HepG2 (cell line): ENCODE data around the gene DPEP1. TPM values are rescaled to one million over a fixed set of nuclear protein-coding genes. Genes with fewer than 3 reads are reported as not detected.

Experiments used
- EZH2 ChIP-seq: conservative IDR thresholded peaks from 2 replicates; pipeline ENCODE4 v1.6.1; 2012; ENCODE audit warnings: mild to moderate bottlenecking, low read depth, low read length, moderate library complexity
- FOXM1 ChIP-seq: sonication (generic); formaldehyde crosslinking; IDR thresholded peaks from 2 replicates; pipeline ENCODE4 v1.5.0; 2020; ENCODE audit warnings: missing genetic modification reagents
- GLI4 ChIP-seq: sonication (generic); formaldehyde crosslinking; IDR thresholded peaks from 2 replicates; pipeline ENCODE4 v1.5.1; 2020; ENCODE audit warnings: missing genetic modification reagents, mild to moderate bottlenecking, moderate library complexity, borderline replicate concordance
- GPBP1L1 ChIP-seq: sonication (generic); formaldehyde crosslinking; IDR thresholded peaks from 2 replicates; pipeline ENCODE4 v1.5.0; 2020; ENCODE audit warnings: mild to moderate bottlenecking, missing genetic modification reagents
- HIVEP1 ChIP-seq: sonication (generic); formaldehyde crosslinking; IDR thresholded peaks from 2 replicates; pipeline ENCODE4 v1.4.0; 2020; ENCODE audit warnings: mild to moderate bottlenecking, missing genetic modification reagents
- HOXA3 ChIP-seq: sonication (generic); formaldehyde crosslinking; IDR thresholded peaks from 2 replicates; pipeline ENCODE4 v1.5.0; 2020; ENCODE audit warnings: missing genetic modification reagents
- KDM2A ChIP-seq: sonication (generic); formaldehyde crosslinking; IDR thresholded peaks from 2 replicates; pipeline ENCODE4 v1.4.0; 2020; ENCODE audit warnings: low read depth, missing genetic modification reagents, borderline replicate concordance
- MAF1 ChIP-seq: sonication (generic); formaldehyde crosslinking; IDR thresholded peaks from 2 replicates; pipeline ENCODE4 v1.5.0; 2020; ENCODE audit warnings: missing genetic modification reagents, borderline replicate concordance
- MEIS2 ChIP-seq: sonication (generic); formaldehyde crosslinking; IDR thresholded peaks from 2 replicates; pipeline ENCODE4 v1.9.0; 2021; ENCODE audit warnings: mild to moderate bottlenecking, missing genetic modification reagents
- MTF2 ChIP-seq: sonication (generic); formaldehyde crosslinking; IDR thresholded peaks from 2 replicates; pipeline ENCODE4 v1.5.0; 2020; ENCODE audit warnings: missing genetic modification reagents, borderline replicate concordance
- RAD51 ChIP-seq: fragments of 450-650 bp; IDR thresholded peaks from 2 replicates; pipeline ENCODE4 v1.6.1; 2016; ENCODE audit warnings: borderline replicate concordance
- REST ChIP-seq, 2 experiments: IDR thresholded peaks; 2 replicates each; pipeline ENCODE4 v1.6.1; 2011 to 2012; ENCODE audit warnings: low read length in 2 of 2, borderline replicate concordance in 1 of 2, low read depth in 1 of 2, mild to moderate bottlenecking in 1 of 2, moderate library complexity in 1 of 2
- SKI ChIP-seq: fragments of 450-650 bp; IDR thresholded peaks from one replicate; pipeline ENCODE4 v1.6.1; 2018; ENCODE audit warnings: mild to moderate bottlenecking; ENCODE audit not compliant: partially characterized antibody
- SNAI1 ChIP-seq: sonication (generic); formaldehyde crosslinking; IDR thresholded peaks from 2 replicates; pipeline ENCODE4 v1.5.0; 2020; ENCODE audit warnings: mild to moderate bottlenecking, missing genetic modification reagents, borderline replicate concordance
- THRA ChIP-seq: sonication (generic); formaldehyde crosslinking; IDR thresholded peaks from 2 replicates; pipeline ENCODE4 v1.4.0; 2020; ENCODE audit warnings: missing genetic modification reagents, borderline replicate concordance
- ZNF256 ChIP-seq: sonication (generic); formaldehyde crosslinking; conservative IDR thresholded peaks from 2 replicates; pipeline ENCODE4 v1.4.0; 2020; ENCODE audit warnings: missing genetic modification reagents
- ZNF333 ChIP-seq: sonication (generic); formaldehyde crosslinking; IDR thresholded peaks from 2 replicates; pipeline ENCODE4 v1.4.0; 2020; ENCODE audit warnings: mild to moderate bottlenecking, missing genetic modification reagents, borderline replicate concordance
- ZNF530 ChIP-seq: sonication (generic); formaldehyde crosslinking; IDR thresholded peaks from 2 replicates; pipeline ENCODE4 v1.5.0; 2020; ENCODE audit warnings: low read depth, mild to moderate bottlenecking, missing genetic modification reagents
- polyA plus RNA-seq, 8 experiments: library from polyadenylated mRNA; depleted of rRNA in 3 of 8; stranded (reverse) in 7 of 8; unstranded in 1 of 8; fragments of >200 nt; fragmentation: Illumina TruSeq in 4 of 8; extraction: Trizol in 4 of 8; gene quantifications; 2 replicates each; pipeline versions ENCODE4 v1.2.1 to v1.2.3, GENCODE V29; 2011 to 2016; ENCODE audit warnings: low read depth in 4 of 8, missing spikeins in 1 of 8, mixed read lengths in 1 of 8; ENCODE audit not compliant: insufficient read depth in 1 of 8
- total RNA-seq, 5 experiments: library from RNA; depleted of rRNA; stranded (reverse); fragments of >200 nt; fragmentation: Illumina TruSeq; extraction: Trizol; gene quantifications; 2 replicates each; pipeline ENCODE4 v1.2.3, GENCODE V29; 2016; ENCODE audit warnings: low read depth in 1 of 5

DPEP1 gene
- total and polyA plus RNA-seq, 2 of the 13 experiments (the other 11 are each of a cell fraction or from before 2014, with no cell fraction given) = 37.6 to 52.2 TPM

- TF ChIP-seq FOXM1 (CRISPR knock-in tag) = no peak
- peak; percentile 66; the same call in 1 of the 2 replicates for TF ChIP-seq HIVEP1 (CRISPR knock-in tag)
- TF ChIP-seq GLI4 (CRISPR knock-in tag) = 0 out of 2 replicates have a peak, but pooled peaks have one; percentile 46
- peak; percentile 36 for TF ChIP-seq SKI
- TF ChIP-seq EZH2 = no peak
- no peak for TF ChIP-seq MAF1 (CRISPR knock-in tag)
- TF ChIP-seq KDM2A (CRISPR knock-in tag) = peak; percentile 87; the same call in 1 of the 2 replicates
- no peak for TF ChIP-seq RAD51
- peak; percentile 25; the same call in 1 of the 2 replicates for TF ChIP-seq THRA (CRISPR knock-in tag)
- TF ChIP-seq GPBP1L1 = no peak
- TF ChIP-seq MTF2 (CRISPR knock-in tag) = 0 out of 2 replicates have a peak, but pooled peaks have one; percentile 58
- no peak for TF ChIP-seq SNAI1 (CRISPR knock-in tag)
- no peak for TF ChIP-seq ZNF530 (CRISPR knock-in tag)
- peak; percentile 20; the same call in 1 of the 2 replicates for TF ChIP-seq MEIS2 (CRISPR knock-in tag)
- no peak; the same call in 1 of the 2 replicates for TF ChIP-seq ZNF333 (CRISPR knock-in tag)
- no peak; a peak in 1 of 4 replicates for TF ChIP-seq REST (IDR thresholded peaks at IDR 0.05; ENCODE audit: borderline replicate concordance in 1 of 2, low read depth in 1 of 2, low read length in 2 of 2)
- TF ChIP-seq HOXA3 (CRISPR knock-in tag) = peak; percentile 88
- TF ChIP-seq ZNF256 = peak; percentile 78; the same call in 1 of the 2 replicates
Measured at GRCh38 chr16:89657442-89658220, 44.2 kb downstream of the DPEP1 start, which contains the start of the genes CHMP1A and SPATA33 (continued).
